ENCODE results near the gene IRAK1.
A peak's percentile ranks its signal among the peaks of the same experiment; 100 is the strongest.
"Not testable (repeated sequence)": the region's sequence is repeated elsewhere in the genome, so short reads cannot be mapped to it uniquely, and the experiment has no call there.

The IRAK1 gene

DNA sequence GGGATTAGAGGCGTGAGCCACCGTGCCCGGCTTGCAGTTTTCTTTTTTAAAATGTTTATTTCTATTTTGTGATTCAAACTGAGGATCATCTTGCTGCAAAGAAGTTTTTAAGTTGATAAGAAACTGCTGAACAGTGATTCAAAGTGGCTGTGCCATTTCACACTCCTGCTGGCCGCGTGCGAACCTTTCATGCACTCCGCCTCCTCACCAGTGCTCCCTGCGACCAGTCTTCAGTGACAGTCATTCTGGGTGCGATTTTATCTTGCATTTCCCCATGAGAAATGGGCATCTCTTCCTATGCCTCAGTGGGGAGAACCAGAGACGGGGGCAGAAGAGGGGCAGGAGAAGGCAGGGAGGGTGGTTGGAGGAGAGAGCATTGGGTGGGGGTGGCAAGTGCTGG lies 25.7 kb downstream of the IRAK1 start:
- DNase-seq: no peak

GRCh38 chrX:153993079-153993478 lies 26.6 kb downstream of the IRAK1 start:
- no peak for DNase-seq

DNA sequence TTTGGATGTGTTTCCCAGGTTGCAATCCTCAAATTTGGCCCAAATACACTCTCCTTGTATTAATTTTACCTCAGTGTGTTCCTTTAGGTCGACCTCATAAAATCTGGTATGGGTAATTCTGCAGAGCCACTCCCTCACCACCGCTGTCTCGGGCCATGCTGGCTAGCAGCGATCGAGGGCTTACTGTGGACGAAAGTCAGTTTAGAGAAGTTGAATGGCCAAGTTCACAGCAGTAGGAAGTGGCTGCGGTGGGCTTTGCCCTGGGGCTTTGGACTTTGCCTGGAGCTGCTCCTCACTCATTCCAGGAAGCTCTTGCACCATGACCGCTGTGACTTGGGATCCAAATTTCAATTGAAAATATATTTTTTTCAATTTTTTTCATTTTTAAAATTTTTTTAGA lies 27.5 kb downstream of the IRAK1 start:
- no peak for DNase-seq

DNA sequence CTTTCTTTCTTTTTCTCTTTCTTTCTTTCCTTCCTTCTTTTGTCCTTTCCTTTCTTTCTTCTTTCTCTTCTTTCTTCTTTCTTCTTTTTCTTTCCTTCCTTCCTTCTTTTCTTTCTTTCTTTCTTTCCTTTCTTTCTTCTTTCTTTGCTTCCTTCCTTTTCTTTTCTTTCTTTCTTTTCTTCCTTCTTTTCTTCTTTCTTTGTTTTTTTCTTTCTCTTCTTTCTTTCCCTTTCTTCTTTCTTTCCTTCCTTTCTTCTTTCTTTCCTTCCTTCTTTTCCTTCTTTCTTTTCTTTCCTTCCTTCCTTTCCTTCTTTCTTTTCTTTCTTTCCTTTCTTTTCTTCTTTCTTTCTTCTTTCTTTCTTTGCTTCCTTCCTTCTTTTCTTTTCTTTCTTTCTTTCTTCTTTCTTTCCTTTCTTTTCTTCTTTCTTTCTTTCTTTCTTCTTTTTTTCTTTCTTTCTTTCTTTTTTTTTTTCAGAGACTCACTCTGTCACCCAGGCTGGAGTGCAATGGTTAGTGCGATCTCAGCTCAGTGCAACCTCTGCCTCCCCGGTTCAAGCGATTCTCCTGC lies 28.6 kb downstream of the IRAK1 start:
- no peak for DNase-seq

- no peak for DNase-seq
Measured at GRCh38 chrX:153989973-153990655, 29.6 kb downstream of the IRAK1 start.

GRCh38 chrX:153988493-153988892 lies 31.2 kb downstream of the IRAK1 start:
- DNase-seq: no peak

DNA sequence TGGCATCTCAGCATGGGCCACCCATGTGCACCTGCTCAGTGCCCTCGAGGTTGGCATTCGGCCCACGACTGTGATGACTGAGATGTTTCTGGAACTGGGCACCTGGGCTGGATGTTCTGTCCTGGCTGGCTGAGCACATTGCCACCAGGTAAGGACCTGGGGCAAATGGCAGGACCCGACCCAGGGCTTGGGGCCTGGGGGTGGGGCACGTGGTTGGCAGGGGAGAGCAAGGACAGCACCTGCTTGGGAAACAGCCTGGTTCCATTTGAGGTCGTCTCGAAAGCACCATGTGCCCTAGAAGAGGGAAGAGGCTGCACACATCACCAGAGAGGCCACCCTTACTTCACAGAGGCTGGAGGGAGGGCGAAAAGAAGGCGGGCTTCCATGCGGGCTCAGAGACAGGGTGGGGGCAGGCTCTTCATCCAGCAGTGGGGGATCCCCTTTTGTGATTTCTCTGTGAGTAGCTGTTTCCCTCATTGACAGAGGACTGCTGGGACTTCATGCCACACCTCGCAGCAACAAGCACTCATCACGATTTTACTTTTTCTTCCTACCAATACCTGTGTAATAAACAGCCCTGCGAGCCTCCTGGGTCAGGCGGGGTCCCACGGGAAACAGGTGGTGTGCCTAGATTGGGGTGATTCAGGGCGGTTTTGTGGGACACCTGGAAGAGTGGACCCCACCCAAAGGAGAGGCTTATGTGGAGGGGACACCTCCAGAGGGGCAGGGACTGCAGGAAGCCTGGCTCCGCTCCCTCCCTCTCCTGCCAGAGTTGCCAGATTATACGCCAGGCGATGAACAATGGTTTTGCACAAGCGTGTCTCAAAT lies 35.1 kb downstream of the IRAK1 start:
- DNase-seq: no peak

- DNase-seq: no peak
Measured at GRCh38 chrX:153983321-153983801, 36.3 kb downstream of the IRAK1 start.

- no peak for DNase-seq
Measured at GRCh38 chrX:153981771-153982533, 37.8 kb downstream of the IRAK1 start.

- no peak for DNase-seq
Measured at GRCh38 chrX:153981231-153981630, 38.5 kb downstream of the IRAK1 start.

DNA sequence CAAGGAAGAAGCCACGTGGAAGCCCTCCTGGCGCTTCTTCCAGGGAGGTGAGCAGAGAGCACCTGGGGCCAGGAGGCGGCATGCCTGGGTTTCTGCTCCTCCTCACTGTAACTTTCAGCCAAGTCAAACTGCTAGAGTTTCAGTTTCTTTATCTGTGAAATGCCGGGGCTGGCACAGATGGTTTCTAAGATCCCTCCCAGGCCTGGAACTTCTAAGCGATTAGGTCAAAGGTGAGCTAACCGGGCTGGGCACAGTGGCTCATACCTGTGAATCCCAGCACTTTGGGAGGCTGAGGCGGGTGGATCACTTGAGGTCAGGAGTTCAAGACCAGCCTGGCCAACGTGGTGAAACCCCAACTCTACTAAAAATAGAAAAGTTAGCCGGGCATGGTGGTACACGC lies 39.3 kb downstream of the IRAK1 start:
- not testable (repeated sequence) for DNase-seq

GRCh38 chrX:153974726-153975286 lies 44.9 kb downstream of the IRAK1 start:
- peak; percentile 3 for DNase-seq

- no peak for DNase-seq
Measured at GRCh38 chrX:153974003-153974725, 45.5 kb downstream of the IRAK1 start.

DNA sequence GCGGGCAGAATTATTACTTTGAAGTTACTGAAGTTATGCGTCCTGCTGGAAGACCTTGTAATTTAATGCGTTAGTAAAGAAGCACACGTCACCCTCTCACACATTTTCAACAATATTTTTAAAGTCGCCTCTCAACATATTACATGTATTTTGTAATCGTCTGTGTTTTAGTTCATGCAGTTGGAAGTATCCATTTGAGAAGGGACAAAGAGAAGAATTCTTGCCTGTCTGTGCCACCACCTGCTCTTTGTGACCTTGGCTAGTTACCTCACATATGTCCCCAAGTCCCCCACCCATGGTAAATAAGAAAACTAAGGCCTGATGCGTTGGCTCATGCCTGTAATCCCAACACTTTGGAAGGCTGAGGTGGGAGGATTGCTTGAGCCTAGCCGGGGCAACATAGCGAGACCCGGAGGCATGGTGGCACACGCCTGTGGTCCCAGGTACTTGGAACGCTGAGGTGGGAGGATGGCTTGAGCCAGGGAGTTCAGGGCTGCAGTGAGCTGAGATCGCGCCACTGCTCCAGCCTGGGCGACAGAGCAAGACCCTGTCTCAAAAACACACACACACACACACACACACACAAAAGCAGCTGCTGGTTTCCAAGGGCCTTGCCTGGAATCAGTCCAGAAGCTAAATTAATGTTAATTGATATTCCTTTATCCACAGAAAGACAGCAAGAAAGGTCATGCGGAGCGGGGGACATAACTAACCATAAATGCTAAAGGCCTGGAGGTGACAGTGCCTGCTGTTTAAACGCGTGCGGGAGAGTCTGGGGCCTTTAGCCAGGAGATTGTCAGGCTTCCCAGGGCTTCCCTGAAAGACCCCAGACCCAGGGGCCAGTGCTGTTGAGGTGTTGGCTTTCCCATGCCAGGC lies 46.3 kb downstream of the IRAK1 start:
- peak; percentile 91 for DNase-seq

GRCh38 chrX:153972368-153973126 lies 47.2 kb downstream of the IRAK1 start, which contains the start of gene TMEM187:
Gene TMEM187 (plus strand): TSS chrX:153972754. CDS start chrX:153982063, 9,309 bp downstream.
- peak; percentile 98 for DNase-seq

DNA sequence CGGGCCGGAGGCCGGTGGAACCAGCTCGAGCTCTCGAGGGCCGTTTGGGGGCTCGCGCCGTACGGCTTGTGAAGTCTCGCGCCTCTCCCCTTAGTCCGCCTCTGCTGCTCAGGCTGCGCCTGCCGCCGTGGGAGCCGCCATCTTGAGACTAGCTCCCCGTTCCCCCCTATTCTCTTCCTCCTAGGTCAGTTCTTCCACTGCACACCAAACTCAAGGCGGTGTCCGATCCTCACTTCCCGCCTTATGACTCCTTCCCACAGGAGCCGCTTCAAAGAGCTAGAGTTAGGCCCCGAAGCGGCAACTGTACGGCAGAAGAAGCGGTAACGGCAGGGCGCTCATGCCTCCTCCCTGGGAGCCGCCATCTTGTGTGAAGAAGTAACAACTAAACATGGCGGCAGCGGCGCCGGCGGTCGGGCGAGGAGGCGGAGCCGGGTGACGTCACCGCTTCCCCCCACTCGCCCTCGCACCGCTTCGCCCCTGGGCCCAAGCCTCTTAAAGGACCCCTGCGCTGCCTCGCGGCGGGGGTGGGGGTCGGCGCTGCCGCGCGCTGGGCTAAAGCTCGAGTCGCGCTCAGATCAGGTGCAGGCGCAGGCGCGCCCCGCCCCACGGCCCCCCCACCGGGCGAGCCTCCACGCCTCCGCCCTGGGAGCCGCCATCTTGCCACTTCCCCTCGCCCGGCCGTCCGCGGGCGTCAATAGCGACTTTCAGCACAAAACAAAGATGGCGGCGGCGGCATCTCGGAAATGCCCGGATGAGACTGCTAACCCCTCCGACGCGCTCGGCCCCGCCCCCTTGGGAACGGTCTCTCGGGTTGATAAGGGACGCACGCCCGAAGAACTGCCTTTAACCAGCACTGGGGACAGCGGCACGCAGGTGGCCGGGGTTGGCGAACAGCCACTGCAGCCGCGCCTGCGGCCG lies 48.0 kb downstream of the IRAK1 start, which contains the start of gene HCFC1:
Gene HCFC1 (minus strand): TSS at position 369 of the 918 bp plus-strand sequence. CDS start 978 bp downstream, outside the sequence.
- peak; percentile 97 for DNase-seq

DNA sequence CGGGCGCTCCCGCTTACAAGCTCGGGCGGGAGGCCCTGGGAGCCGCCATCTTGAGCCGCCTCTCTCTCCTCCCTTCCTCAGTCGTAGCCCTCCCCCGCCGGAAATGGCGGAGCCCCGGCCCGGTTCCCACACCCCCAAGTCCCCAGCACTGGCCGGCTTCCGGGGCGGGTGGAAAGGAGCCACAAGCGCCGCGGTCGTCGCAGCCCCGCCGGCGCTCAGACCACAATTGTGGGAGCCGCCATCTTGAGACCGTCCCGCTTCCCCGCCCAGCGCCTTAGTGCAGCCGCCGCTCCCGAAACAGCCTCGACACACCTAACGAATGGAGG lies 48.6 kb downstream of the IRAK1 start:
- DNase-seq: peak; percentile 83

DNA sequence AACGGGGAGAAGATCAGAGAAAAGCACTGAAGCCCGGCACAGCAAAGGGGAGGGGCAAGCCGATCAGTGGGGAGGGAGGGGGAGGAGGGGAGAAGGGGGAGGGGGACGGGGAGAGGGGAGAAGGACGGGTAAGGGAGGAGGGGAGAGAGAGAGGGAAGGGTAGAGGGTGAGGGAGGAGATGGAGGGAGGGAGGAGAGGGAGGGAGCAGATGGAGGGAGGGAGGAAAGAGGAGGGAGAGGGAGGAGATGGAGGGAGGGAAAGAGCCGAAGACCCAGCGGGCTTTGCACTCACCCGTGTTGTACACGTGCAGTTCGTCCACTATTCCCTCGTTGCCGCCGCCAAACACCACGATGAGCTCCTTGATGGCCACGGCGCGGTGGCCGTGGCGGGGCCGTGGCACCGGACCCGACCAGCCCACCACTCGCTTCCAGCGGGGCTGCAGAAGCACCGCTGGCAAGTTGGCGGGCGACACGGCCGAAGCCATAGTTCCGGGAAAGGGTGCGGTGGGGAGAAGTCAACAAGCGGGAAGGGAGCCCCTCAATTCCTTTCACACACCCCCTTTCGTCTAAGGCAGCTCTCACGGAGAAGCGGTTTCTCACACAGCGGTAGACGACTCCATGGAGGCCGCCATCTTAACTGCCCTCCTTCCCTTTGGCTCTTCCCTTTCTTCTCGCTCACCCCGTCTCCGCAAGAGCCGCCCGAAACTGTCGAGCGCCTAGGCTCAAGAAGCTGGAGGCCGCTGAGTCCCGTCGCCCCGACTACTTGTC lies 49.2 kb downstream of the IRAK1 start:
- DNase-seq: peak; percentile 69
